ENCODE data around the gene CHN2.

GRCh38 chr7:29443552-29443951, 249.0 kb downstream of the CHN2 start:
- no peak for TF ChIP-seq POLR2AphosphoS5 (IDR thresholded peaks at IDR 0.05; ENCODE audit: low read depth, low read length)
- TF ChIP-seq SIN3A (IDR thresholded peaks at IDR 0.05; ENCODE audit: borderline replicate concordance, insufficient read depth, low read length): no peak
- TF ChIP-seq TAF1 (IDR thresholded peaks at IDR 0.05; ENCODE audit: borderline replicate concordance, insufficient read depth, low read length): no peak
- TF ChIP-seq, protein P1, sequence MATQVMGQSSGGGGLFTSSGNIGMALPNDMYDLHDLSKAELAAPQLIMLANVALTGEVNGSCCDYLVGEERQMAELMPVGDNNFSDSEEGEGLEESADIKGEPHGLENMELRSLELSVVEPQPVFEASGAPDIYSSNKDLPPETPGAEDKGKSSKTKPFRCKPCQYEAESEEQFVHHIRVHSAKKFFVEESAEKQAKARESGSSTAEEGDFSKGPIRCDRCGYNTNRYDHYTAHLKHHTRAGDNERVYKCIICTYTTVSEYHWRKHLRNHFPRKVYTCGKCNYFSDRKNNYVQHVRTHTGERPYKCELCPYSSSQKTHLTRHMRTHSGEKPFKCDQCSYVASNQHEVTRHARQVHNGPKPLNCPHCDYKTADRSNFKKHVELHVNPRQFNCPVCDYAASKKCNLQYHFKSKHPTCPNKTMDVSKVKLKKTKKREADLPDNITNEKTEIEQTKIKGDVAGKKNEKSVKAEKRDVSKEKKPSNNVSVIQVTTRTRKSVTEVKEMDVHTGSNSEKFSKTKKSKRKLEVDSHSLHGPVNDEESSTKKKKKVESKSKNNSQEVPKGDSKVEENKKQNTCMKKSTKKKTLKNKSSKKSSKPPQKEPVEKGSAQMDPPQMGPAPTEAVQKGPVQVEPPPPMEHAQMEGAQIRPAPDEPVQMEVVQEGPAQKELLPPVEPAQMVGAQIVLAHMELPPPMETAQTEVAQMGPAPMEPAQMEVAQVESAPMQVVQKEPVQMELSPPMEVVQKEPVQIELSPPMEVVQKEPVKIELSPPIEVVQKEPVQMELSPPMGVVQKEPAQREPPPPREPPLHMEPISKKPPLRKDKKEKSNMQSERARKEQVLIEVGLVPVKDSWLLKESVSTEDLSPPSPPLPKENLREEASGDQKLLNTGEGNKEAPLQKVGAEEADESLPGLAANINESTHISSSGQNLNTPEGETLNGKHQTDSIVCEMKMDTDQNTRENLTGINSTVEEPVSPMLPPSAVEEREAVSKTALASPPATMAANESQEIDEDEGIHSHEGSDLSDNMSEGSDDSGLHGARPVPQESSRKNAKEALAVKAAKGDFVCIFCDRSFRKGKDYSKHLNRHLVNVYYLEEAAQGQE (IDR thresholded peaks at IDR 0.05; ENCODE audit: insufficient read depth in 1 of 2, low read depth in 2 of 2, low read length in 2 of 2): no peak
- TF ChIP-seq FOXP2 (optimal IDR thresholded peaks at IDR 0.05; ENCODE audit: borderline replicate concordance, extremely low read depth, extremely low read length, insufficient read depth): no peak

Measured in PFSK-1 (cell line).